A549 (cell line): ENCODE results near the gene SLC17A7. TPM values are rescaled to one million over a fixed set of nuclear protein-coding genes. Genes with fewer than 3 reads are reported as not detected.
"Not testable (repeated sequence)": the region's sequence is repeated elsewhere in the genome, so short reads cannot be mapped to it uniquely, and the experiment has no call there.

Experiments
- ATAC-seq, 2 experiments: fragments of 200-7000 bp in 1 of 2; fragments of >200 bp in 1 of 2; cut with Nextera tagmentation in 1 of 2; cut with Tn5 transposase in 1 of 2; 3 replicates each; pipeline versions ENCODE4 v1.8.0 to v1.9.1; 2018 to 2020; ENCODE audit warnings: mild to moderate bottlenecking in 1 of 2, moderate library complexity in 1 of 2
- CTCF ChIA-PET: fragments of 300-600 bp; sonication (Branson Sonifier 250); formaldehyde crosslinking; extraction: SDS; loops from one replicate; lab custom pipeline; 2021; ENCODE audit warnings: antibody characterized with exemption, inconsistent platforms; lab: Yijun Ruan, JAX
- POLR2A ChIA-PET: fragments of 350-600 bp; formaldehyde crosslinking; extraction: SDS; loops from one replicate; lab custom pipeline; 2021; ENCODE audit warnings: antibody characterized with exemption, inconsistent platforms; lab: Yijun Ruan, JAX
- DNase-seq, 2 experiments: peaks; one replicate each; pipeline versions ENCODE4 v3.0.0 to v3.0.0-alpha.2; 2011 to 2016; ENCODE audit warnings: low read depth in 1 of 2, low spot score in 1 of 2
- FAIRE-seq: peaks from 2 replicates; lab custom pipeline; 2011; peaks lifted over from hg19 to GRCh38; lab: Jason Lieb, UNC
- H3K27ac ChIP-seq, 2 experiments: fragments of >200 bp; sonication (Bioruptor Twin); formaldehyde crosslinking; 3 replicates each; pipeline ENCODE4 v1.5.1; 2016 to 2017
- H3K4me1 ChIP-seq: fragments of >200 bp; sonication (Bioruptor Twin); formaldehyde crosslinking; 3 replicates; pipeline ENCODE4 v1.6.1; 2016
- H3K4me2 ChIP-seq: fragments of >200 bp; sonication (Bioruptor Twin); formaldehyde crosslinking; 3 replicates; pipeline ENCODE4 v1.6.1; 2016
- H3K4me3 ChIP-seq: fragments of >200 bp; sonication (Bioruptor Twin); formaldehyde crosslinking; 3 replicates; pipeline ENCODE4 v1.5.1; 2016
- H3K9me3 ChIP-seq: fragments of >200 bp; sonication (Bioruptor Twin); formaldehyde crosslinking; 3 replicates; pipeline ENCODE4 v1.6.1; 2016
- CBX8 ChIP-seq: fragments of 200-600 bp; sonication (generic); IDR thresholded peaks from 2 replicates; pipeline ENCODE4 v1.6.1; 2016
- CTCF ChIP-seq: fragments of >200 bp; sonication (Bioruptor Twin); formaldehyde crosslinking; IDR thresholded peaks from 3 replicates; pipeline ENCODE4 v1.5.1; 2016
- EHF ChIP-seq: fragments of 250-450 bp; sonication (Bioruptor Pico); IDR thresholded peaks from 2 replicates; pipeline ENCODE4 v1.5.0; 2020; ENCODE audit warnings: mild to moderate bottlenecking
- ESRRA ChIP-seq: fragments of 150-350 bp; IDR thresholded peaks from 2 replicates; pipeline ENCODE4 v1.6.1; 2014; ENCODE audit warnings: mild to moderate bottlenecking, low read length, borderline replicate concordance
- FOSB ChIP-seq: fragments of 250-450 bp; sonication (Bioruptor Pico); IDR thresholded peaks from 2 replicates; pipeline ENCODE4 v1.5.0; 2020; ENCODE audit warnings: mild to moderate bottlenecking, moderate library complexity
- HDAC2 ChIP-seq: fragments of 200-600 bp; sonication (generic); IDR thresholded peaks from 2 replicates; pipeline ENCODE4 v1.6.1; 2016
- HEYL ChIP-seq: fragments of 250-450 bp; sonication (Bioruptor Pico); IDR thresholded peaks from 2 replicates; pipeline ENCODE4 v1.8.0; 2021; ENCODE audit warnings: mild to moderate bottlenecking, moderate library complexity
- KDM5A ChIP-seq: fragments of 200-600 bp; sonication (generic); IDR thresholded peaks from 2 replicates; pipeline ENCODE4 v1.6.1; 2016; ENCODE audit warnings: antibody characterized with exemption, mild to moderate bottlenecking
- MAX ChIP-seq: IDR thresholded peaks from 2 replicates; pipeline ENCODE4 v1.6.1; 2012
- NR3C1 ChIP-seq: fragments of >200 bp; sonication (Bioruptor Twin); formaldehyde crosslinking; IDR thresholded peaks from 3 replicates; pipeline ENCODE4 v1.6.1; 2017
- PBX3 ChIP-seq: IDR thresholded peaks from 2 replicates; pipeline ENCODE4 v1.6.1; 2012
- PHF8 ChIP-seq: fragments of 200-600 bp; sonication (generic); IDR thresholded peaks from 2 replicates; pipeline ENCODE4 v1.6.1; 2016; ENCODE audit warnings: low read depth, mild to moderate bottlenecking, antibody characterized with exemption, moderate library complexity, borderline replicate concordance
- POLR2AphosphoS2 ChIP-seq: conservative IDR thresholded peaks from 2 replicates; pipeline ENCODE4 v1.6.1; 2012; ENCODE audit warnings: low read length, improper control_type of control experiment, inconsistent platforms
- SREBF2 ChIP-seq: fragments of 450-650 bp; IDR thresholded peaks from 2 replicates; pipeline ENCODE4 v1.6.1; 2014; ENCODE audit warnings: mild to moderate bottlenecking, moderate library complexity
- ZFP36 ChIP-seq: fragments of 450-650 bp; IDR thresholded peaks from 2 replicates; pipeline ENCODE4 v1.6.1; 2014; ENCODE audit warnings: borderline replicate concordance; ENCODE audit not compliant: partially characterized antibody
- WGBS: methylation state at CpG from one replicate; pipeline ENCODE4 v1.1.6; 2017; ENCODE audit errors: missing lambda C conversion rate; 5-methylcytosine and 5-hydroxymethylcytosine counted together
- polyA plus RNA-seq, 4 experiments: library from polyadenylated mRNA; depleted of rRNA in 3 of 4; stranded (reverse); fragments of >200 nt; fragmentation: RNase III in 1 of 4; extraction: RNeasy Plus Mini Kit Qiagen cat#74134 plus additional on column Dnase treatment in 1 of 4; gene quantifications; 2 replicates in 3 of 4; 3 replicates in 1 of 4; pipeline ENCODE4 v1.2.3, GENCODE V29; 2011 to 2017
- TF ChIP-seq, protein P1 (sequence below): fragments of 450-650 bp; IDR thresholded peaks from 2 replicates; pipeline ENCODE4 v1.6.1; 2014; ENCODE audit warnings: antibody characterized with exemption

Gene SLC17A7
- polyA plus RNA-seq, 2 of the 4 experiments (the other 2 are of a cell fraction), result 0.39 to 0.48 TPM

DNA sequence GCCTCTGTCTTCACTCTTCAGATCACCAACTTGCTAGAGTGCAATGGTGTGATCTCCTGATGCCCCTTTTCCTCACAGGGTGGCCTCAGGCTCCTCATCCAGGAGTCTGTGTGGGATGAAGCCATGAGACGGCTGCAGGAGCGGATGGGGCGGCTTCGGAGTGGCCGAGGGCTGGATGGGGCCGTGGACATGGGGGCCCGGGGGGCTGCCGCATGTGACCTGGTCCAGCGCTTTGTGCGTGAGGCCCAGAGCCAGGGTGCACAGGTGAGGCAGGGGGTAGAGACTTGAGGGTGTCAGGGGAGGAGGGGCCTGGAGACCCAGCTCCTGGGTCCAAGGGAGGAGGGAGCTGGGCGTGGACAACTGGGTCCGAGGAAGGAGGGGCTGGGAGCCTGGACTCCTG, 21.2 kb upstream of the SLC17A7 start (continued):
- TF ChIP-seq MAX (no peak), ESRRA (no peak)
- TF ChIP-seq, all 56 proteins: peak for 0

DNA sequence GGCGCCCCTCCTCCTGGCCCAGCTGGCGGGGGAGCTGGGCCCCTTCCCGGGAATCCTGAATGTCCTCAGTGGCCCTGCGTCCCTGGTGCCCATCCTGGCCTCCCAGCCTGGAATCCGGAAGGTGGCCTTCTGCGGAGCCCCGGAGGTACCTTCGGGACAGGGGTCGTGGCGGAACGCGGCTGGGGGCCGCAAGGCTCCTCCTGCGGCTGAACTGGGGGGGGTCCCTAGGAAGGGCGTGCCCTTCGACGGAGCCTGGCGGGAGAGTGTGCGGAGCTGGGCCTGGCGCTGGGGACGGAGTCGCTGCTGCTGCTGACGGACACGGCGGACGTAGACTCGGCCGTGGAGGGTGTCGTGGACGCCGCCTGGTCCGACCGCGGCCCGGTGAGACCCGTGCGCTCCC, 20.3 kb upstream of the SLC17A7 start:
- Histone ChIP-seq H3K4me2 (no peak overlapping the region), H3K27ac (no peak overlapping the region), H3K9me3 (no peaks in the 10 kb centered on the region), H3K4me3 (no peak overlapping the region), H3K4me1 (no peaks in the 10 kb centered on the region)
- FAIRE-seq (no peak), ATAC-seq (no peak), DNase-seq (no peak)
- WGBS, result 97% methylated on average over 37 of the region's 37 CpGs
- ChIA-PET CTCF (interaction anchor here (5.7 to 12.6 kb wide), 2 partner anchors 10 to 16 kb away, joined by 72 to 97 read pairs; partner anchors contain the start of gene FLT3LG), POLR2A (interaction anchor here (0.6 kb wide), 1 partner anchor 125 kb away, joined by 3 read pairs; no protein-coding TSS in a partner anchor)
- no peak for TF ChIP-seq POLR2AphosphoS2
- TF ChIP-seq NR3C1, result no peak
- no peak for TF ChIP-seq HDAC2
- TF ChIP-seq CTCF, result no peak
- TF ChIP-seq HEYL (CRISPR knock-in tag), result no peak
- no peak for TF ChIP-seq PBX3
- TF ChIP-seq, protein P1, sequence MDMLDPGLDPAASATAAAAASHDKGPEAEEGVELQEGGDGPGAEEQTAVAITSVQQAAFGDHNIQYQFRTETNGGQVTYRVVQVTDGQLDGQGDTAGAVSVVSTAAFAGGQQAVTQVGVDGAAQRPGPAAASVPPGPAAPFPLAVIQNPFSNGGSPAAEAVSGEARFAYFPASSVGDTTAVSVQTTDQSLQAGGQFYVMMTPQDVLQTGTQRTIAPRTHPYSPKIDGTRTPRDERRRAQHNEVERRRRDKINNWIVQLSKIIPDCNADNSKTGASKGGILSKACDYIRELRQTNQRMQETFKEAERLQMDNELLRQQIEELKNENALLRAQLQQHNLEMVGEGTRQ, result no peak
- no peak for TF ChIP-seq SREBF2
- no peak for TF ChIP-seq KDM5A
- TF ChIP-seq PHF8, result no peak

DNA sequence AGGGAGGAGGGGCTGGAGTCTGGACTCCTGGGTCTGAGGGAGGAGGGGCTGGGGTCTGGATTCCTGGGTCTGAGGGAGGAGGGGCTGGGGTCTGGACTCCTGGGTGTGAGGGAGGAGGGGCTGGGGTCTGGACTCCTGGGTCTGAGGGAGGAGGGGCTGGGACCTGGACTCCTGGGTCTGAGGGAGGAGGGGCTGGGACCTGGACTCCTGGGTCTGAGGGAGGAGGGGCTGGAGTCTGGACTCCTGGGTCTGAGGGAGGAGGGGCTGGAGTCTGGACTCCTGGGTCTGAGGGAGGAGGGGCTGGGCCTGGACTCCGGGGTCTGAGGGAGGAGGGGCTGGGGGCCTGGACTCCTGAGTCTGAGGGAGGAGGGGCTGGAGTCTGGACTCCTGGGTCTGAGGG, 19.8 kb upstream of the SLC17A7 start:
- not testable (repeated sequence) for DNase-seq, H3K4me2 ChIP-seq, ATAC-seq, H3K4me1 ChIP-seq, H3K9me3 ChIP-seq, FAIRE-seq, H3K4me3 ChIP-seq, H3K27ac ChIP-seq
- ChIA-PET POLR2A (interaction anchor here (0.6 kb wide), 1 partner anchor 126 kb away, joined by 3 read pairs; no protein-coding TSS in a partner anchor), CTCF (interaction anchor here (5.7 to 12.6 kb wide), 2 partner anchors 11 to 16 kb away, joined by 72 to 97 read pairs; partner anchors contain the start of gene FLT3LG)
- no CpG with 5 or more reads among the region's 1 CpG for whole genome bisulfite sequencing

GRCh38 chr19:49459388-49459787, 18.1 kb upstream of the SLC17A7 start:
- DNase-seq, result no peak
- ChIA-PET CTCF (interaction anchor here (0.8 to 12.6 kb wide), 7 partner anchors 13 to 111 kb away, joined by 3 to 97 read pairs (median 6); partner anchors contain the start of gene FLT3LG), POLR2A (no interaction called here)
- Histone ChIP-seq H3K4me2 (no peak overlapping the region), H3K4me1 (peaks cover 11% of the 10 kb centered on the region), H3K9me3 (no peaks in the 10 kb centered on the region), H3K4me3 (no peak overlapping the region), H3K27ac (0 out of 6 replicates have a peak overlapping the region, but pooled peaks of 1 of the 2 experiments have one; percentile 0)
- TF ChIP-seq FOSB (no peak), ZFP36 (peak; percentile 60), EHF (CRISPR knock-in tag) (no peak), CBX8 (no peak)
- FAIRE-seq, result no peak
- peak in 1 of 2 experiments; percentile 35; a peak in 3 of 6 replicates for ATAC-seq
- WGBS, result 90% methylated on average over 12 of the region's 12 CpGs
